SK-N-SH treated with all-trans-retinoic acid at 6 μM for 48 hours (cell line): Measurements from ENCODE around the gene CADM2.

Experiments
- ATAC-seq: fragments of 200-7000 bp; cut with Tn5 transposase; 3 replicates; pipeline ENCODE4 v1.9.1; 2020; ENCODE audit warnings: mild to moderate bottlenecking, moderate library complexity
- ARNTL ChIP-seq: fragments of 450-650 bp; formaldehyde crosslinking; IDR thresholded peaks from 2 replicates; pipeline ENCODE4 v1.5.0; 2020; ENCODE audit warnings: low read depth, mild to moderate bottlenecking, moderate library complexity, borderline replicate concordance
- BACH2 ChIP-seq: fragments of 250-450 bp; sonication (Bioruptor Pico); IDR thresholded peaks from 2 replicates; pipeline ENCODE4 v1.9.0; 2021; ENCODE audit warnings: mild to moderate bottlenecking, borderline replicate concordance
- CSRNP3 ChIP-seq: fragments of 250-450 bp; sonication (Bioruptor Pico); IDR thresholded peaks from 2 replicates; pipeline ENCODE4 v1.5.1; 2021; ENCODE audit warnings: mild to moderate bottlenecking, moderate library complexity
- ESRRG ChIP-seq: fragments of 250-450 bp; sonication (Bioruptor Pico); IDR thresholded peaks from 2 replicates; pipeline ENCODE4 v1.6.1; 2021; ENCODE audit warnings: mild to moderate bottlenecking
- GLIS3 ChIP-seq: fragments of 250-450 bp; sonication (Bioruptor Pico); IDR thresholded peaks from 2 replicates; pipeline ENCODE4 v1.5.0; 2020; ENCODE audit warnings: mild to moderate bottlenecking, moderate library complexity
- ISL1 ChIP-seq: fragments of 250-450 bp; sonication (Bioruptor Pico); IDR thresholded peaks from 2 replicates; pipeline ENCODE4 v2.1.2; 2022; ENCODE audit warnings: mild to moderate bottlenecking, moderate library complexity
- OSR1 ChIP-seq: fragments of 250-450 bp; sonication (Bioruptor Pico); IDR thresholded peaks from 2 replicates; pipeline ENCODE4 v1.8.0; 2022; ENCODE audit warnings: moderate library complexity, mild to moderate bottlenecking, inconsistent platforms
- PATZ1 ChIP-seq: fragments of 250-450 bp; sonication (Bioruptor Pico); IDR thresholded peaks from 2 replicates; pipeline ENCODE4 v1.8.0; 2020; ENCODE audit warnings: mild to moderate bottlenecking, moderate library complexity, borderline replicate concordance
- PPARA ChIP-seq: fragments of 250-450 bp; sonication (Bioruptor Pico); IDR thresholded peaks from 2 replicates; pipeline ENCODE4 v1.5.0; 2020; ENCODE audit warnings: mild to moderate bottlenecking, borderline replicate concordance
- RARB ChIP-seq: fragments of 250-450 bp; sonication (Bioruptor Pico); IDR thresholded peaks from 2 replicates; pipeline ENCODE4 v1.8.0; 2021; ENCODE audit warnings: mild to moderate bottlenecking, moderate library complexity
- SNAI2 ChIP-seq: fragments of 250-450 bp; sonication (Bioruptor Pico); IDR thresholded peaks from 2 replicates; pipeline ENCODE4 v1.5.0; 2020; ENCODE audit warnings: mild to moderate bottlenecking, moderate library complexity
- TCF4 ChIP-seq: fragments of 250-450 bp; sonication (Bioruptor Pico); IDR thresholded peaks from 2 replicates; pipeline ENCODE4 v1.8.0; 2021; ENCODE audit warnings: mild to moderate bottlenecking, moderate library complexity, borderline replicate concordance
- TOX ChIP-seq: fragments of 250-450 bp; sonication (Bioruptor Pico); IDR thresholded peaks from 2 replicates; pipeline ENCODE4 v1.8.0; 2021; ENCODE audit warnings: mild to moderate bottlenecking, moderate library complexity, borderline replicate concordance
- ZFP3 ChIP-seq: fragments of 250-450 bp; sonication (Bioruptor Pico); IDR thresholded peaks from 2 replicates; pipeline ENCODE4 v1.5.0; 2020; ENCODE audit warnings: mild to moderate bottlenecking, moderate library complexity
- ZFP30 ChIP-seq: fragments of 450-650 bp; formaldehyde crosslinking; IDR thresholded peaks from 2 replicates; pipeline ENCODE4 v1.5.0; 2022; ENCODE audit warnings: mild to moderate bottlenecking, moderate library complexity
- ZNF565 ChIP-seq: fragments of 450-650 bp; formaldehyde crosslinking; conservative IDR thresholded peaks from 2 replicates; pipeline ENCODE4 v1.5.0; 2020; ENCODE audit warnings: low read depth, mild to moderate bottlenecking, moderate library complexity
- ZNF8 ChIP-seq: fragments of 450-650 bp; formaldehyde crosslinking; IDR thresholded peaks from 2 replicates; pipeline ENCODE4 v1.5.0; 2020; ENCODE audit warnings: mild to moderate bottlenecking, moderate library complexity
- TF ChIP-seq, protein P1 (sequence below): fragments of 250-450 bp; sonication (Bioruptor Pico); IDR thresholded peaks from 2 replicates; pipeline ENCODE4 v1.5.1; 2020; ENCODE audit warnings: low read depth, mild to moderate bottlenecking, moderate library complexity
- TF ChIP-seq, protein P2 (sequence below): fragments of 250-450 bp; sonication (Bioruptor Pico); IDR thresholded peaks from 2 replicates; pipeline ENCODE4 v1.5.0; 2020; ENCODE audit warnings: mild to moderate bottlenecking, moderate library complexity
- TF ChIP-seq, protein P3 (sequence below): fragments of 250-450 bp; sonication (Bioruptor Pico); IDR thresholded peaks from 2 replicates; pipeline ENCODE4 v1.8.0; 2021; ENCODE audit warnings: low read depth, mild to moderate bottlenecking, moderate library complexity, borderline replicate concordance

CADM2 gene

GRCh38 chr3:85004147-85004546, 45.4 kb downstream of the CADM2 start:
- TF ChIP-seq, protein P1, sequence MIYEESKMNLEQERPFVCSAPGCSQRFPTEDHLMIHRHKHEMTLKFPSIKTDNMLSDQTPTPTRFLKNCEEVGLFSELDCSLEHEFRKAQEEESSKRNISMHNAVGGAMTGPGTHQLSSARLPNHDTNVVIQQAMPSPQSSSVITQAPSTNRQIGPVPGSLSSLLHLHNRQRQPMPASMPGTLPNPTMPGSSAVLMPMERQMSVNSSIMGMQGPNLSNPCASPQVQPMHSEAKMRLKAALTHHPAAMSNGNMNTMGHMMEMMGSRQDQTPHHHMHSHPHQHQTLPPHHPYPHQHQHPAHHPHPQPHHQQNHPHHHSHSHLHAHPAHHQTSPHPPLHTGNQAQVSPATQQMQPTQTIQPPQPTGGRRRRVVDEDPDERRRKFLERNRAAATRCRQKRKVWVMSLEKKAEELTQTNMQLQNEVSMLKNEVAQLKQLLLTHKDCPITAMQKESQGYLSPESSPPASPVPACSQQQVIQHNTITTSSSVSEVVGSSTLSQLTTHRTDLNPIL (CRISPR knock-in tag), result no peak
- TF ChIP-seq ARNTL (CRISPR knock-in tag) (no peak), OSR1 (CRISPR knock-in tag) (no peak), SNAI2 (CRISPR knock-in tag) (no peak), PATZ1 (CRISPR knock-in tag) (no peak), GLIS3 (CRISPR knock-in tag) (no peak), ZFP3 (no peak), TOX (no peak), RARB (no peak), CSRNP3 (CRISPR knock-in tag) (no peak), ZFP30 (CRISPR knock-in tag) (no peak), ESRRG (CRISPR knock-in tag) (no peak), BACH2 (CRISPR knock-in tag) (no peak), TCF4 (no peak), ISL1 (CRISPR knock-in tag) (no peak), ZNF565 (CRISPR knock-in tag) (no peak), PPARA (CRISPR knock-in tag) (no peak), ZNF8 (CRISPR knock-in tag) (no peak)
- TF ChIP-seq, protein P2, sequence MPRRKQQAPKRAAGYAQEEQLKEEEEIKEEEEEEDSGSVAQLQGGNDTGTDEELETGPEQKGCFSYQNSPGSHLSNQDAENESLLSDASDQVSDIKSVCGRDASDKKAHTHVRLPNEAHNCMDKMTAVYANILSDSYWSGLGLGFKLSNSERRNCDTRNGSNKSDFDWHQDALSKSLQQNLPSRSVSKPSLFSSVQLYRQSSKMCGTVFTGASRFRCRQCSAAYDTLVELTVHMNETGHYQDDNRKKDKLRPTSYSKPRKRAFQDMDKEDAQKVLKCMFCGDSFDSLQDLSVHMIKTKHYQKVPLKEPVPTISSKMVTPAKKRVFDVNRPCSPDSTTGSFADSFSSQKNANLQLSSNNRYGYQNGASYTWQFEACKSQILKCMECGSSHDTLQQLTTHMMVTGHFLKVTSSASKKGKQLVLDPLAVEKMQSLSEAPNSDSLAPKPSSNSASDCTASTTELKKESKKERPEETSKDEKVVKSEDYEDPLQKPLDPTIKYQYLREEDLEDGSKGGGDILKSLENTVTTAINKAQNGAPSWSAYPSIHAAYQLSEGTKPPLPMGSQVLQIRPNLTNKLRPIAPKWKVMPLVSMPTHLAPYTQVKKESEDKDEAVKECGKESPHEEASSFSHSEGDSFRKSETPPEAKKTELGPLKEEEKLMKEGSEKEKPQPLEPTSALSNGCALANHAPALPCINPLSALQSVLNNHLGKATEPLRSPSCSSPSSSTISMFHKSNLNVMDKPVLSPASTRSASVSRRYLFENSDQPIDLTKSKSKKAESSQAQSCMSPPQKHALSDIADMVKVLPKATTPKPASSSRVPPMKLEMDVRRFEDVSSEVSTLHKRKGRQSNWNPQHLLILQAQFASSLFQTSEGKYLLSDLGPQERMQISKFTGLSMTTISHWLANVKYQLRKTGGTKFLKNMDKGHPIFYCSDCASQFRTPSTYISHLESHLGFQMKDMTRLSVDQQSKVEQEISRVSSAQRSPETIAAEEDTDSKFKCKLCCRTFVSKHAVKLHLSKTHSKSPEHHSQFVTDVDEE (CRISPR knock-in tag), result no peak
- TF ChIP-seq, protein P3, sequence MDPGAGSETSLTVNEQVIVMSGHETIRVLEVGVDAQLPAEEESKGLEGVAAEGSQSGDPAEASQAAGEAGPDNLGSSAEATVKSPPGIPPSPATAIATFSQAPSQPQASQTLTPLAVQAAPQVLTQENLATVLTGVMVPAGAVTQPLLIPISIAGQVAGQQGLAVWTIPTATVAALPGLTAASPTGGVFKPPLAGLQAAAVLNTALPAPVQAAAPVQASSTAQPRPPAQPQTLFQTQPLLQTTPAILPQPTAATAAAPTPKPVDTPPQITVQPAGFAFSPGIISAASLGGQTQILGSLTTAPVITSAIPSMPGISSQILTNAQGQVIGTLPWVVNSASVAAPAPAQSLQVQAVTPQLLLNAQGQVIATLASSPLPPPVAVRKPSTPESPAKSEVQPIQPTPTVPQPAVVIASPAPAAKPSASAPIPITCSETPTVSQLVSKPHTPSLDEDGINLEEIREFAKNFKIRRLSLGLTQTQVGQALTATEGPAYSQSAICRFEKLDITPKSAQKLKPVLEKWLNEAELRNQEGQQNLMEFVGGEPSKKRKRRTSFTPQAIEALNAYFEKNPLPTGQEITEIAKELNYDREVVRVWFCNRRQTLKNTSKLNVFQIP (CRISPR knock-in tag), result no peak
- no peak for ATAC-seq

DNA sequence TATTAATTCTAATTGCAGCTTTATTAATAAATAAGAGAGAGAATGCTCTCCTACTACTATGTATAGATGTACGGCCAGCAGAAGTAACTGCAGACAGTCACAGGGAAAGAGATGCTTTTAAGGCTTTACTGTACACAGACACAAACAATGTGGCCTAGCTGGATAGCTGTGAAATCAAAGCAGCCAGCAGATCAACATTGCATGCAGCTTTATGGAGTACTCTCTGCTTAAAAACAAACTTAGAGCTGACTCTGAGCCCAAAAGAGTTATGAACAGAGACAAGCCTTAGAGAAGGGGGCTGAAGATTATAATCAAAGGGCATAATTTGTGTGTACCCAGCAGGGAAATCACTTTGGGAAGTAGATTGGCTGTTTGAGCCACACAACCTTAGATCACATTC, 47.2 kb downstream of the CADM2 start:
- ATAC-seq, result no peak

More for the DNA sequence above, 47.2 kb downstream of the CADM2 start:
- TF ChIP-seq ZNF8 (CRISPR knock-in tag), result no peak
- no peak for TF ChIP-seq GLIS3 (CRISPR knock-in tag)
- TF ChIP-seq, protein P3 (CRISPR knock-in tag), result no peak
- TF ChIP-seq CSRNP3 (CRISPR knock-in tag), result no peak
- TF ChIP-seq PATZ1 (CRISPR knock-in tag), result no peak
